Esophagus muscularis mucosa (tissue), 3 donors: Measurements from ENCODE around the gene PLCD3.

ENCODE experiments used
- CTCF ChIP-seq, 3 experiments: fragments of 200-600 bp in 2 of 3; fragments of 450-650 bp in 1 of 3; sonication (generic) in 2 of 3; IDR thresholded peaks; one replicate each; pipeline ENCODE4 v1.5.1; 2017 to 2019; ENCODE audit warnings: antibody characterized with exemption in 3 of 3, mild to moderate bottlenecking in 2 of 3, moderate library complexity in 1 of 3
- POLR2AphosphoS5 ChIP-seq, 2 donors: sonication (generic); formaldehyde crosslinking; IDR thresholded peaks; one replicate each; pipeline ENCODE4 v1.6.1; 2017; ENCODE audit warnings: antibody characterized with exemption in 2 of 2

DNA sequence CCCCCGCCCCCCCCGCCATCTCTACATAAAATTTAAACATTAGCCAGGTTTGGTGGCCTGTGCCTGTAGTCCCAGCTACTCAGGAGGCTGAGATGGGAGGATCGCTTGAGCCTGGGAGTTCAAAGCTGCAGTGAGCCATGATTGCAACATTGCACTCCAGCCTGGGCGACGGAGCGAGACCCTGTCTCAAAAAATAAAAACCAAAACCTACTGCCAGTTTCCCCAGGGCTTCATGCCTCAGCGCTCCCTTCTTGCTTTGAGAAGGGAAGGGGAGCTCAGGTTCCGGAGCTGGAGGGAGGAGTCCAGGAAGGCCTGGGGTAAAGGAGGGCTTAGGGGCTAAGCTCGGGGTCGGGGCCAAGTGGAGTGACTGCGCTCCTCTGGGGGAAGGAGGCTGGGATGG, 20.5 kb downstream of the PLCD3 start:
- TF ChIP-seq CTCF (IDR thresholded peaks at IDR 0.05) (no peak), POLR2AphosphoS5 (IDR thresholded peaks at IDR 0.05) (no peak)
